Testis (tissue), 3 donors: ENCODE measurements around the gene ORM1. TPM values are rescaled to one million over a fixed set of nuclear protein-coding genes. Genes with fewer than 3 reads are reported as not detected.

ENCODE experiments used
- DNase-seq: peaks from one replicate; pipeline ENCODE4 v3.0.0-alpha.2; 2019
- H3K27ac ChIP-seq, 2 donors: fragments of 200-600 bp; sonication (generic); one replicate each; pipeline ENCODE4 v1.5.1; 2019
- H3K27me3 ChIP-seq: fragments of 200-600 bp; sonication (generic); one replicate; pipeline ENCODE4 v1.5.1; 2019
- H3K36me3 ChIP-seq: fragments of 200-600 bp; sonication (generic); one replicate; pipeline ENCODE4 v1.5.1; 2017; ENCODE audit warnings: low read depth; ENCODE audit errors: missing control alignments
- H3K4me1 ChIP-seq: fragments of 200-600 bp; sonication (generic); one replicate; pipeline ENCODE4 v1.5.1; 2019
- H3K4me3 ChIP-seq, 2 donors: fragments of 200-600 bp; sonication (generic); one replicate each; pipeline ENCODE4 v1.5.1; 2017 to 2019
- H3K9me3 ChIP-seq: fragments of 200-600 bp; sonication (generic); one replicate; pipeline ENCODE4 v1.5.1; 2017
- POLR2A ChIP-seq: fragments of 450-650 bp; IDR thresholded peaks from one replicate; pipeline ENCODE4 v1.6.1; 2017; ENCODE audit warnings: antibody characterized with exemption, mild to moderate bottlenecking, moderate library complexity
- WGBS, 2 donors: methylation state at CpG; one replicate each; pipeline ENCODE4 v1.1.5; 2018; 5-methylcytosine and 5-hydroxymethylcytosine counted together
- intact Hi-C: fragments of 100-400 bp; cut with DNase I; formaldehyde crosslinking; loops from one replicate; pipeline ENCODE4 v1.15.1; 2023; ENCODE audit warnings: low total_unique reads
- polyA plus RNA-seq: library from polyadenylated mRNA; stranded (reverse); fragments of 350-450 nt; fragmentation: Illumina TruSeq; extraction: RNeasy Lipid Tissue Mini Kit (QIAGEN cat#74804); gene quantifications from one replicate; pipeline ENCODE4 v1.2.3, GENCODE V29; 2014; ENCODE audit warnings: low read depth, low replicate concordance; ENCODE audit not compliant: insufficient read depth
- total RNA-seq, 2 donors: library from RNA; depleted of rRNA; stranded (reverse); fragments of >200 nt; gene quantifications; one replicate each; pipeline ENCODE4 v1.2.3, GENCODE V29; 2016
- TF ChIP-seq, protein P1 (sequence below), 3 experiments: fragments of 450-650 bp in 2 of 3; fragments of 200-600 bp in 1 of 3; sonication (generic) in 1 of 3; IDR thresholded peaks; one replicate each; pipeline ENCODE4 v1.5.1; 2016 to 2019; ENCODE audit warnings: antibody characterized with exemption in 3 of 3, mild to moderate bottlenecking in 2 of 3, moderate library complexity in 1 of 3

ORM1 gene
- total and polyA plus RNA-seq, 3 donors from 2014 or later: 1.6 TPM; not detected in 2

DNA sequence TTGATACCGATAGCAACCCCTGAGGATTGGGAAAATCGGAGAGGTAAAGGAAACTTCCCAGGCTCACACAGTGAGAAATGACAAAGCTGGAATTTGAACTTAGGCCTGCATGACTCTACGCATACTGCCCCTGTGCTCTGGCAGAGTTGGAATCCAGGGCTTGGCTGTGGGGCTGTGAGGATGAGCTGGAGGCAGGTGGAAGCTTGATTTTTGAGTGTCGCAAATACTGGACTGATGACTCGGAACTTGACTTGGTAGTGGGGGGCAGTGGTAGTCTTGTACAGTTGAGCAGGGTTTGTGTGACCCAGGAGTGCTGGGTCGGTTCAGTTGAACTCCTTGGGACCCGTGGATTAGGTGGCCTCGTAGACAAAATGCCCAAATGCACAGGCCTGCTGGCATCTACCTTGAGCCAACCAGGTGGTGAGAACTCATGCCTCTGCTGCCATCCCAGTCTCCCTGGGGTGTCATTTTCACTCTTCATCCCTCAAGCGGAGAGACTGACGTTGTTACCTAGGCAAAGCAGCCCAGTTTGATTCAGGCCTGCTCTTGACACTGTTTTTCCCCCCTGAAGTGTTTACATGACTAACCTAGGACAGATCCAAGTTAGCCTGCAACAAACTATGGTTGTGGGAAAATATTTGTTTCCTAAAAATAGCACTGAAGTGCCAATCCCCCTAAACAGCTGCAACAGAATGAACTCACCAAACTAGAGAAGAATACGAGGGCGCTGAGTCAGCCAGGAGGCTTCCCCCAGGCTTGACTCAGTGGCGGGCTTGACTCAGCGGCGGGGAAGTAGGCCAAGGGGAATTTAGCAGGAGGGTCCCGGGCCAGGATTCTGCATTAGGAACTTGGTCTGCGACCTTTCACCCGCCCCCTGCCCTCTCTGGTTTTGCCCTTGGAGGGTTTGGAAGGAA is 45.7 kb upstream of the ORM1 start:
- TF ChIP-seq POLR2A: no peak
- TF ChIP-seq, protein P1, sequence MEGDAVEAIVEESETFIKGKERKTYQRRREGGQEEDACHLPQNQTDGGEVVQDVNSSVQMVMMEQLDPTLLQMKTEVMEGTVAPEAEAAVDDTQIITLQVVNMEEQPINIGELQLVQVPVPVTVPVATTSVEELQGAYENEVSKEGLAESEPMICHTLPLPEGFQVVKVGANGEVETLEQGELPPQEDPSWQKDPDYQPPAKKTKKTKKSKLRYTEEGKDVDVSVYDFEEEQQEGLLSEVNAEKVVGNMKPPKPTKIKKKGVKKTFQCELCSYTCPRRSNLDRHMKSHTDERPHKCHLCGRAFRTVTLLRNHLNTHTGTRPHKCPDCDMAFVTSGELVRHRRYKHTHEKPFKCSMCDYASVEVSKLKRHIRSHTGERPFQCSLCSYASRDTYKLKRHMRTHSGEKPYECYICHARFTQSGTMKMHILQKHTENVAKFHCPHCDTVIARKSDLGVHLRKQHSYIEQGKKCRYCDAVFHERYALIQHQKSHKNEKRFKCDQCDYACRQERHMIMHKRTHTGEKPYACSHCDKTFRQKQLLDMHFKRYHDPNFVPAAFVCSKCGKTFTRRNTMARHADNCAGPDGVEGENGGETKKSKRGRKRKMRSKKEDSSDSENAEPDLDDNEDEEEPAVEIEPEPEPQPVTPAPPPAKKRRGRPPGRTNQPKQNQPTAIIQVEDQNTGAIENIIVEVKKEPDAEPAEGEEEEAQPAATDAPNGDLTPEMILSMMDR (IDR thresholded peaks at IDR 0.05): no peak
- 82 to 87% methylated on average over 17 to 18 of the region's 18 CpGs for WGBS, 2 donors
- Histone ChIP-seq H3K36me3 (no peaks in the 10 kb centered on the region), H3K4me3 (no peak overlapping the region), H3K4me1 (peaks cover 8% of the 10 kb centered on the region), H3K27me3 (no peaks in the 10 kb centered on the region), H3K9me3 (no peaks in the 10 kb centered on the region), H3K27ac (no peak overlapping the region)
- no peak for DNase-seq
- intact Hi-C loops: no loop called here

DNA sequence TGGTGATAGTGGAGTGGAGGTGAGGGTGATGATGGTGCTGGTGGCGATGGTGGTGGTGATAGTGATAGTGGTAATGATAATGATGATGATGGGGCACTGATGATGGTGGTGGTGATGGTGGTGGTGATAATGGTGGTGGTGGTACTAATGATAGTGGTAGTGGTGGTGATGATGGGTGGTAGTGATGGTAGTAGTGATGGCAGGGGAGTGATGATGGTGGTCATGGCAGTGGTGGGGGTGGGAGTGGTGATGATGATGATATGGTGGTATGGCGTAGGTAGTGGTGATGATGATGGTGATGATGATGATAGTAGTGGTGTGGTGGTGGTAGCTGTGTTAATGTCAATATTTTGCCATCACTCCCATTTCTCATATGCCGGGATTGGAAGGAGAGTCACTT is 44.5 kb upstream of the ORM1 start:
- H3K27ac ChIP-seq: no peak overlapping the region
- TF ChIP-seq, protein P1 (IDR thresholded peaks at IDR 0.05): no peak
- TF ChIP-seq POLR2A: no peak
- intact Hi-C loops: no loop called here
- no peaks in the 10 kb centered on the region for H3K27me3 ChIP-seq
- no peak overlapping the region for H3K4me3 ChIP-seq
- DNase-seq: no peak
- no peaks in the 10 kb centered on the region for H3K36me3 ChIP-seq
- 72 to 79% methylated on average over 3 of the region's 3 CpGs for WGBS, 2 donors
- H3K4me1 ChIP-seq: peaks cover 8% of the 10 kb centered on the region
- H3K9me3 ChIP-seq: no peaks in the 10 kb centered on the region

DNA sequence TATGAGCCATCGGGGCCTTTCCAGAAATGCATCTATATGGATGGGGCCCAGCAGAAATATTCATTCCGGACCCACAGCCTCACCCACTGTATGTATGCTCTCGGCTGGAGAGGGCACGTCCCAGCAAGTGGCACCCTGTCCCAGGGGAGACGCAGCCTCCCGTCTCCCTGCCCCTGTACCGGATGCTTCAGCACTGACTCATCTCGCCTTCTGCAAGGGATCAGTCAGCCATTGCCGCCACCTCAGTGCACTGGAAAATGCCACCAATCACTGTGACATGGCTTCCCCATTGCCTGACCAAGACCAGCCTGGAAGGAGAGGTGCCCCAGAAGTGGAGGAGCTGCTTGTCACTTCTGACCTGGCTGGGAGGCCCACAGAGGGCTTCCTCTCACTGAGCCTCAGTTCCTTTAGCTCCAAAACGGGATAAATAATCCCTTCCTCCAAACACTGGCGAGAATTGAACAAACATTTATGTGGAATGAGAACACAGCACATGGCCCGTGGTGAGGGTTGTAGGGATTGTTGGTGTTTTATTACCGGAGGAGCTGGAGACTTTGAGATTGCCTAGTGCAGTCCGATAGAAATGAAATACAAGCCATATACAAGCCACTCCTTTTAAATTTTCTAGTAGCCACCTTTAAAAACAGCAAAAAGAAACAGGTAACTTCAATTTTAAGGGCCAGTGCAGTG is 43.9 kb upstream of the ORM1 start:
- Histone ChIP-seq H3K9me3 (no peaks in the 10 kb centered on the region), H3K36me3 (no peaks in the 10 kb centered on the region), H3K4me1 (peaks cover 8% of the 10 kb centered on the region), H3K27me3 (no peaks in the 10 kb centered on the region), H3K27ac (no peak overlapping the region), H3K4me3 (no peak overlapping the region)
- intact Hi-C loops: no loop called here
- no peak for DNase-seq
- WGBS, 2 donors: 79 to 86% methylated on average over 6 to 14 of the region's 14 CpGs
- TF ChIP-seq, protein P1 (IDR thresholded peaks at IDR 0.05): no peak
- no peak for TF ChIP-seq POLR2A

DNA sequence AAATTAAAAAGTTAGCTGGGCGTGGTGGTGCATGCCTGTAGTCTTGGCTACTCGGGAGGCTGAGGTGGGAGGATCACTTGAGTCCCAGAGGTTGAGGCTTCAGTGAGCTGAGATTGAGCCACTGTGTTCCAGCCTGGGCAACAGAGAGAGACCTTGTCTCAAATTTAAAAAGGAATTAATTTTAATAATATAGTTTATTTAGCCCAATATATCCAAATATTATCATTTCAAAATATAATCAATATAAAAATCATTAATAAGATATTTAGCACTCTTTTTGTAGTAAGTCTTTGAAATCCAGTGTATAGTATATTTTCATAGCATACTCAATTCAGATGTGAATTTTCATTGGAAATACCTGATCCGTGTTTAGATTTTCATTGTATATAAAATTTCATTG is 43.2 kb upstream of the ORM1 start:
- 90 to 91% methylated on average over 3 of the region's 3 CpGs for WGBS, 2 donors
- intact Hi-C loops: loop anchor here (10.0 kb wide), 1 partner anchor 195 kb away; no protein-coding TSS in a partner anchor

More for the DNA sequence above, 43.2 kb upstream of the ORM1 start:
- Histone ChIP-seq H3K36me3 (no peaks in the 10 kb centered on the region), H3K27me3 (no peaks in the 10 kb centered on the region), H3K9me3 (no peaks in the 10 kb centered on the region), H3K4me1 (peaks cover 8% of the 10 kb centered on the region), H3K27ac (no peak overlapping the region), H3K4me3 (no peak overlapping the region)
- no peak for DNase-seq
- TF ChIP-seq POLR2A: no peak
- TF ChIP-seq, protein P1 (IDR thresholded peaks at IDR 0.05): no peak
